ENCODE data around the gene C6orf89.
A peak's percentile ranks its signal among the peaks of the same experiment; 100 is the strongest.

C6orf89 gene

DNA sequence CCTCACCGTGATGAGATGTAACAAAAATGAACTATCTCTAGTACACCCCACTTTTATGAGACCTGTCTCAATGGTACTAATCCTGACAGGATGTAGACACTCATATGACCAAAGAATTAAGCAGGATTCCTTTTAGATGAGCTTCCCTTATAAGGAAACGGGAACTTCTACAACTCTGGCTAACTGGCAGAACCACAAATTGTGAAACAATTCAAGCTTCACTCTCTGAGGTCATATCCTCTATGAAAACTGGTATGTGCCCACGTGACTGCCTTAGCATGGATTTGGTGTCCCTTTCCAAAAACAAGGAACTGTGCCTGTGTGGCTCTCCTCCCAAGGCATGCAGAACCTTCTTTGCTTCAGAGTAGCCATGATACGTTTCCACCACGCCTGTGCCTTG is 32.4 kb upstream of the C6orf89 start:
- DNase-seq = no peak

DNA sequence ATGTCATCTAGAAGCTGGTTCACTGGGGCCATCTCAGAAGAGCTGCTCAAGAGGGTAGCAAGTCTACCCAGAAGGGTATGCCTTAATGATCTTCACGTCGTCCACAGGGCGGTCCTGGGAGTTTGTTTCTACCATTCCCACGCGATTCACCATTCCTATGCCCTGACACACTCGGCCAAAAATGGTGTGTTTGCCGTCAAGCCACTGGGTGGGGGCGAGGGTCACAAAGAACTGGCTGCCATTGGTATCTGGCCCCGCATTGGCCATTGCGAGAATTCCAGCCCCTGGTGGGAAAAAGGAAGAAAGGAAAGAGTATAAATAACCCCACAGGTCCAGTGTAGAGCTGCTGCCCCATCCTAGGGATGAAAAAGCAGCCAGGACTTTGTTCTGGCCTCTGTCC is 30.0 kb upstream of the C6orf89 start:
- no peak for DNase-seq

DNA sequence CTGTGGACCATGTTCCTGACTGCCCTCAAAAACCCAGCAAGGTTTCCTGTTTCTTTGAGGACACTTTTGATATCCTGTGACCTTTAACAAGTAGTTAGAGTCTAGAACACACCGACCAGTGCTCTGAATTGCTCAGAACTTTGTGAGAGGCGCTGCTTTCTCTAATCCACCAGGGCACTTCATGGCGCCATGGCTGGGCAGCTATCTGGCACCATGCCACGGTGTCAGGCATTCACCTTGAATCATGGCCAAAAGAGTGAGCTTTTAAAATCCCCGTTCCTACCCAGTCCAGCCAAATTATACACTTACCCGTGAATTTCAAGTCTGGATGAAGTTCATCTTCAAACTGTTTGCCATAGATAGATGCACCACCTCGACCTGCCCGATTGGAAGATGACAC is 29.5 kb upstream of the C6orf89 start:
- no peak for DNase-seq

DNA sequence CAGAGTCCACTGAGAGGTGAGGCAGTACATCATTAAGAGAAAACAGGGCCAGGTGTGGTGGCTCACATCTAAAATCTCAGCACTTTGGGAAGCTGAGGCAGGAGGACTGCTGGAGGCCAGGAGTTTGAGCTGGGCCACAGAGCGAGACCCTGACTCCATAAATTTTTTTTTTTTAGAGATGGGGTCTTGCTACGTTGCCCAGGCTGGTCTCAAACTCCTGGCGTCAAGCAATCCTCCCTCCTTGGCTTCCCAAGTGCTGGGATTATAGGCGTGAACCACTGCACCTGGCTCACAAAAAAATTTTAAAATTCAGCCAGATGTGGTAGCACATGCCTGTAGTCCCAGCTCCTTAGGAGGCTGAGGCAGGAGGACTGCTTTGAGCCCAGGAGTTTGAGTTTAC is 28.4 kb upstream of the C6orf89 start:
- DNase-seq = no peak

DNA sequence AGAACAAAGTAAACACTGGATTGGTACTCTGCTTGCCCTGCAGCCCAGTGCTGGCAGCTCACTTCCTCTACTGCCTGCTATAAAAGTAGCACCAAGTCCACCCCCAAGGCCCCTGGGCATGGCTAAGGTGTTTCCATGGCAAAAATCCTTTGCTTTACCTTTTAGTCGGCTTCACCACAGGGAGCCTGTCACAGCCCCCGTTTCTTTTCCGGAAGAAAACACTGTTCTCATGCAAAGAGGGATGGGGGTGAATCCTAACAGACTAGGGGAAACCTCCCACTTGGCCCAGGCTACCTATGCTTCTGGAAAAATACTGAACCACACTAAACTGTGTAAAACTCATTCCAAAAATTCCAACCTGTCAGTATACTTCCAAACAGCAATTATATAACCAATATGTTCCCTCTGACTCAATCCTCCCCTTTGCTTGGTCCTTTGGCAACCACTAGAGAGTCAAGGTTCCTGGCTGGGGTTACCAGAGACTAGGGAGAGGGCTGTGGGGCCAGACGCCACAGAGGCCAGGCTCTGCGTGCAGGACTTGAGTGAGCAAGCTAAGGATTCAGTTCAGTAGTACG is 27.3 kb upstream of the C6orf89 start:
- no peak for DNase-seq

DNA sequence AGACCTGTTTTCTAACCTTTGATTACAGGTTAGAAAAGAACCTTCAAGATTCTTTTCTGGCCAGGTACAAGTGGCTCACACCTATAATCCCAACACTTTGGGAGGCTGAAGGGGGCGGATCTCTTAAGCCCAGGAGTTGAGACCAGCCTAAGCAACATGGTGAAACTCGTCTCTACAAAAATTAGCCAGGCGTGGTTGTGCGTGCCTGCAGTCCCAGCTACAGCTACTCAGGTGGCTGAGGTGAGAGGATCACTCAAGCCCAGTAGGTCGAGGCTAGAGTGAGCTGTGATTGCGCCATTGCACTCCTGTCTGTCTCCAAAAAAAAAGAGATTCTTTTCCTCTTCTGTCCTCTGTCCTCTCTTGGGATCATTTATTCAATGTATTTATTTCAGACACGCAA is 25.6 kb upstream of the C6orf89 start:
- no peak for DNase-seq

DNA sequence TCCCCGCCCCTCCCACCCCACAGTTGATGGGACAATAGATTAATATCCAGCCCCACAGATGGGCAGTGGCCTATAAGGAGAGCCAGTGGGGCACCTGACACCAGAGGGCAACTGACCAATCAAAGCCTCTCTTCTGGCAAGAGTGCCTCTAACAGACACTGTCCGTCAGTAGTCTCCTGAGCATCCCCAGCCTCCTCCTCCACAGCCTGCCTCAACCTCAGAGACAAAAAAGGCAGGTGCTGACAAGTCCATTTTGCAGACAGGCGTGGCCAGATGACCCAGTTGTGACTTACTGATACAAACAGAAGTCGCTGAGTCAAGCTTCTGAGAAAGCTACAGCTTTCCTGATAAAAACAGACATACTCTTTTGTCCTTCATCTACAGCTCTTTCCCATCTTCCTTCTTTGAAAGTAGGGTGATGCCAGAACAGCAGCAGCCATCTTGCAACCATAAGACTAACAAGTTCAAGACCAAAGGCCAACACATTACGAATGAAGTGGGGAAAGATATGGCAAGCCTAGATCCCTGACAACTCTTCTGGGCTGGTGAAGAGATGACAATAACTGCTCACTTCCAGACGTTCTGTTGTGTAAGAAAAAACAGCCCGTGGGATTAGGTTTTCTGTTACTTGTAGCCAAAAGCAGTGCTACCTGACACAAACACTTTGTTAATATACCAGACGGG is 23.4 kb upstream of the C6orf89 start:
- DNase-seq = no peak

DNA sequence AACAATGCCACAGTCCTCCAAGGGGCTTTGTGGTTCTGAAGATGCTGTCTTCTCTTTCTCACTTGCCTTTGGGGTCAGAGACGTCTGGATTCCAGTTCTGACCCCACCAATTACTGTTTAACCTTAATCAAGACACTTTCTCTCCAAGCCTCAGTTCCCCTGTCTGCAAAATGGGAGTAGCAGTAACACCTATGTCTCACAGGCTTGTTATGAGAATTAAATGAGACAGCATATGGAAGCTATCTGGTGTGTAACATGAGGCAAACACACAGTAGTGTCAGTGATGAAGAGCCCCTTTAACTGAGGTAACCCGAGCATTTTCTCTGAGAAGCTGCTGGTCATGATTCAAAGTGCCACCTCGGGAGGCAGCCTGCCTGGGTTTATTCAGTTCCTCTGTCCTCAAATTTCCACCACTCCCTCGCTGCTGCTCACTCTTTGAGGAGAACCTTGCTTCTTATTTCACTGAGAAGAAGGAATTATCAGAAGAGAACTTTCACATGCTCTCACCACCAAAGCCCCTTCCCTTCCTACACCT is 22.8 kb upstream of the C6orf89 start:
- DNase-seq = no peak

DNA sequence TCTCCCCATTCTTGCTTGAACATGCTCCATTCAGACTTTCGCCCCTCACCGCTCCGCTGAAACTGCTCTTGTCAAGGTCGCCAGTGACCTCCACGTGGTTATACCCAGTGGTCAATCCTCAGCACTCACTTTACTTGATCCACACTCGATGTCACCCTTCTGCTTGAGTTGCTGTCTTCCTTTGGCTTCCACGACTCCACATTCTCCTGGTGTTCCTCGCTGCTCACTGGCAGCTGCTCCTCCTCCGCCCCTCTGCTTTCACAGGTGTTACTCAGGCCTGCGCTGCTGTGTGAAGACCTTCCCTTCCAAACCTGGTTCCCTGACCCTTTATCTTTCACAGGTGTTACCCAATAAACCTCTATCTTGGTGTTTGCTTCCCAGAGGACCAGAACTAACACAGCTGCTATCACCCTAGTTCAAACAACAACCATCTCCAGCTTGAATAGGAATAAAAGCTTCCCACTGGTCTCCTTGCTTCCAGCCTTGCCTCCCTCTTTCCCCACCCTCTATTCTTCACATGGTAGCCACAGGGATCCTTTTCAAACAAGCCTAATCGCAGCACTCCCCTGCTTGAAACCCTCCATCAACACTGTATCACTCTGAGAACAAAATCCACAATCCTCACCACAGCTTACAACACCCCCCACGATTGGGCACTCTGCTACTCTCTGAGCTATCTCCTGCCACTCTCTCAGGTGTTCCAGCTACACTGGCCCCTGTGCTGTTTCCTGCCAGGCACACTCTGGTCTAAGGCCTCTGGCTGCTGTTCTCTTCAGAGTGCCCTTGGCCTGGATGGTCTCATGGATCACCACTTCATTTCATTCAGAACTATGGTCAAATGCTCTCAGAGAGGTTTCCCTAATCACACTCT is 21.8 kb upstream of the C6orf89 start:
- DNase-seq = no peak

DNA sequence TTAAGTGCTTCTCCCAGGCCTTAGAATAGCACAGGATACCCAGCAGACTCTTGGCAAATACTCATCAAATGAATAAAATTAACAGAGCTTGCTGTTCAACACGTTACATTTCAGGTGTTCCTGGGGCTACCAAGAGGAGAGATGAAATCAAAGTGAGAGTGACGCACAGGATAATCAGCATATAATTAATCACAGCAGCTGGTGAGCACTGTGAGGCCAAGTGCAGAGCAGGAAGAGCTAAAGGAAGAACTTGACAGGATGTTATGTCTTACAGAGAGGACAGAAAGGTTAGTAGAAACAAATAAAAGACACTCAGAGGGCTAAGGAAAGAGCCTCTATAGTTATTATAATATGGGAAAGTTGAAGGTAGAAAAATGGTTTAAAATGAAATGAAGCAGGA is 19.9 kb upstream of the C6orf89 start:
- no peak for DNase-seq

DNA sequence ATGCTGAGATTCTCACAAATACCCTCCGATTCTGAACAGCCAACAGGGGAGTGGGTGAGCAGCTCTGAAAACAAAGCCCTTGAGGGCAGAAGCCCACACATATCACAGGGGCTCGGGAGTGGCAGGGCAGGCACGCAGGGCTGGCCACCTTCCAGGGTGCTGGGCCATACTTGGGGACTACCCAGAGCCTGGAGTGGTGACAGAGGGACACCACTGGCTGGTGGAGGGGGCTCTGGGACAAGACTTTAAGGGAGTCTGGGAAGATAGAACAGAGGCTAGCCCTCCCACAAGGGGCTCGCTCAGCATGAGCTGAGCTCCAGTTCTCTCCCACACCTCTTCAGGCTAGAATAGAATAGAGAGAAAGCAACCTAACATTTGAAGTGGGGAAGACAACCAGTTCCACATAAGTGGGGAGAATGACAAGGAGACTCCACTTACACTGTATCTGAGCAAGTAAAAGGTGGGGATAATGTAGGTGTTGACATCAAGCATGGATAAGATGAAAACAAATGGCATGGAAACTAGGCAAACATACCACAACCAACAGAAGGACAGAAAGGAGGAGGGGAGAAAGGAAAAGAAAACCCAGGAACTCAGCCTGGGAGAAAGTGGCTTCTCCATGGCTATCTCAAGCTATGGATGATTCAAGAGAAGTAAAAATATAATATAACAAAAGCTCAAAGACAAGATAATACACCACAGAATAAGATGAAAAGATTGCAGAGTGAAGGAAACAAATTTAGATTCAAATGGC is 18.1 kb upstream of the C6orf89 start:
- DNase-seq = no peak

DNA sequence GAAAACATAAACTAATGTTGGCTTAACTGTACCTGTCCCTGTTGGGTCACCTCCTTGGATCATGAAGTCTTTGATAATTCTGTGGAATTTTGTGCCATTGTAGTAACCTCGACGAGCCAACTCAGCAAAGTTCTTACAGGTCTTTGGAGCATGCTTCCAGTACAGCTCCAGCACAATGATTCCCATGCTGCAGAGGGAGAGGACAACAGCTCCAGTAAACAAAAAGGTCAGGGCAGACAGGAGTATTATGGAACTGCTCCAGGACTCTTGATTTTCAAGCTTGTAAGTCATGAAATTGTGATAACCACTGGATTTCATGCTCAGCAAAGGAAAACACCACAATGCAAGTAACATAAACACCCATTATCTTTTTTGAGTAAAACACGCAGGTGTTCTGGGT is 14.1 kb upstream of the C6orf89 start:
- no peak for DNase-seq

DNA sequence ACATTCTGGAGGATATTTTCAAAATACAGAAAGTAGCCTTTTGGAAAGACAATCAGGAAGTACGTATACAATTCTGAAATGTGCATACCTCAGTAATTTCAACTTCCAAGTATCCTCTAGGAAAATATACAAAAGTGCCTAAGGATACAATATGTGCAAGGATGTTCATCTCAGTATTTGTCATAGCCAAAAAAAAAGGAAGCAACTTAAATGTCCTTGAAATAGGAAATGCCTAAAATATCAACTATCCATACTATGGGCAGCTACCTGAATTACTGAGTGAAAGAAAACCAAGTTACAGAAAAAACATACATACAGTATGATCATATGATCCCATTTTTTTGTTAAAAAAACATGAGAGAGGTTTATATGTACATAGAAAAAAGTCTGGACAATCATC is 12.6 kb upstream of the C6orf89 start:
- no peak for DNase-seq

DNA sequence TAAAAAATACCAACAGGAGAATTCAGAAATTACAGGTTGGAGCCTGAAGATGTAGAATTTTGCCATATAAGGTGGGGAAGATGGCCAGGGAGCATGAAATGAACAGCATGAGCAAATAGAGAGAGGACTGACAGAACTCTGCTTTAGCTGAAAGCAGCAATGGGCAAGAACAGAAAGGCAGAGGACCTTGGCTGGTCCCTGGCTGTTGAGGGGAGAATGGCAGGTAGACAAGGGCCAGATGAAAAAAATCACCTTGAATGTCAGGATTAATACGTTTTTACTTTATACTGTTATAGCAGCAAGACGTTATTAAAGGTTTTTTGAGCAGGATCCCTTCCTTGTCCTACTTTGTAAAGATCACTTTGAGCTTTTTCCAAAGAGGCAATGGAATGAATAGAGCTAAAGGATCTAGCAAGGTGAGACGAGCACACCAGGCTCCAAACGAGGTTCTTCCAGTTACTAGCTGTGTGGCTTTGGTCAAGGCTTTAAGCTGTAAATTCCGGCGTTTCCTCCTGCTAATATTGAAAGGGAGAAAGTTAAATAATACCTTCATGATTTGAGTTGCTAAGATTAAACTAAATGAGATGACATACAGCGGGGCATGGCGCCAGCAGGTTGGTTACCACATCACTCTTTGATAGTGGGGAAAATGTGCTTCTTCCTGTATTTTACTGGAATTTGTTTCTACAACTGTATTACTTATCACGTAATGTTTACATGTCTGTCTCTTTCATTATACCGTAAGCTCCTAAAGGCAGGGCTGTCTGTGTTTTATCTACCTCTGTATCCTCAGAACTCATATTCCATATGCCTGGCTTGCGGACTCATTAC is 11.9 kb upstream of the C6orf89 start:
- no peak for DNase-seq

DNA sequence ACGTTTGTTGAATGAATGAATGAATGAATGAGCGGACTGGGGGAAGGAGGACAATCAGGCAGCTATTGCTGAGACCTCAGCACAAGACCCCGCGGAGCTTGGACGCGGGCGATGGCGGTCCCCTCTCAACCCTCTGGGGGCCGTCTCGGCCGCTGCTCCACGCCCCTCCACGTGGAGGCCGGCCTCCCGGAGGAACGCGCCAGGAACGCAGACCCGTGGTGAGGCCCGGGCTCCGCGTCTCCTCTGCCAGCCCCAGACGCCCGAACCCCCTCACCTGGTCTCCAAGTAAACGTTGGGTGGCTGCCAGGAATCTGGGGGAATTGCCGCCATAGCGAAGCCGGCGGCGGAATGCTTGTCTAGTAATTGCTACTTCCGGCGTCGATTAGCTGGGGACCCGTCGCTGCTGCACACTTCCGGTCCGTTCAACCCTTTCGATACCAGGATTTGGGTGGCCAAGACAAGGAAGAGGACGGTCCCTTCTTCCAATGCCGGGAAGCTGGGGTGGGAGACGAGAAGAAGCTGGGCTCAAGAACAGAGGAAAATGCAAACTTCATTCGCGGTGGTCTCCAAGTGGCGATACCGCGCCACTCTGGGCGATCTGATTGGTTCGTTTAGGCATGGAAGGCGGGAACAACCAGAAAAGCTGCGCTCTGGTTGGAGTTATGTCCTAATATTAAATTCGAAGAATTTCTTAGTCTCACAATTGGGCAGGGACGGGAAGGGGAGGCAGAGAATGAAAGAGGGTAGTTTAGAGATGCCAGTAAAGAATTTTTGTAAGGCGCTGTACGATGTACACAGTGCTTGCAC is 11.1 kb upstream of the C6orf89 start, which contains the start of gene PPIL1:
TSS of gene PPIL1 (minus strand) at position 361 of the 807 bp plus-strand sequence. CDS start at position 330, 31 bp downstream.
- DNase-seq = peak; percentile 87

DNA sequence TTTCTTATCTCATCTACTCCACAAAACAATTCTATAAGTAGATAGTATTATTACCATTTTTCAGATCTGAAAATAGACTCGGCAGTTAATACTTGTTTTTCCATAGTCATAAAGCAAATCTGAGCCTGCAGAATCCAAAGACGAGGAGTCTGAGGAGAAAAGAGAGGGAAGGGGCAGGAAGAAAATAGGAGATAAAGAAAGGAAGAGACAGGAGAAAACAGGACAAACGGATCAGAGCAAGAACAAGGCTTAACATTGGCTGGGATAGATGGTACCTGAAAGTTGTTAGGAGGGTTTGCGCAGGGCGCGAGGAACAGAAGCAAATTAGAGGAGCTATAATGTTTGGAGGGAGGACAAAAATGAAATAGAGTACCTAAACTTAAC is 10.5 kb upstream of the C6orf89 start:
- DNase-seq = no peak

DNA sequence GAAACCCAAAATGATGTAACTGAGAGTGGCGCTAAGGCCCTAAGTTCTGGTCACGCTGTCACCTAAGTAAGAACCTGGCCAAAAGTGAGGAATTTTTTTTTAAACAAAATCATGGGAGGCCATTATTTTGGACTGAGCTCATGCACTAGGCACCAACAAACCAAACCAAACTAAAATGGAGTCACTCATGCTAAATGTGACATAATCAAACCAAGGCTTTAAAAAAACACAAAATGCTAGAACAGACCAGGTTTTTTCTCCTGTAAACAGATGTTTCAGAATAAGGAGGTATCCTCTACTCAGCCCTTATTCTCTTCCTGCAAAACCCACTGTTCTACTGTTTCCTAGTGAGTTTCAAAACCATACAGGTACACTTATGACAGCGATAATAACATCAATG is 1.1 kb upstream of the C6orf89 start:
- DNase-seq = no peak

DNA sequence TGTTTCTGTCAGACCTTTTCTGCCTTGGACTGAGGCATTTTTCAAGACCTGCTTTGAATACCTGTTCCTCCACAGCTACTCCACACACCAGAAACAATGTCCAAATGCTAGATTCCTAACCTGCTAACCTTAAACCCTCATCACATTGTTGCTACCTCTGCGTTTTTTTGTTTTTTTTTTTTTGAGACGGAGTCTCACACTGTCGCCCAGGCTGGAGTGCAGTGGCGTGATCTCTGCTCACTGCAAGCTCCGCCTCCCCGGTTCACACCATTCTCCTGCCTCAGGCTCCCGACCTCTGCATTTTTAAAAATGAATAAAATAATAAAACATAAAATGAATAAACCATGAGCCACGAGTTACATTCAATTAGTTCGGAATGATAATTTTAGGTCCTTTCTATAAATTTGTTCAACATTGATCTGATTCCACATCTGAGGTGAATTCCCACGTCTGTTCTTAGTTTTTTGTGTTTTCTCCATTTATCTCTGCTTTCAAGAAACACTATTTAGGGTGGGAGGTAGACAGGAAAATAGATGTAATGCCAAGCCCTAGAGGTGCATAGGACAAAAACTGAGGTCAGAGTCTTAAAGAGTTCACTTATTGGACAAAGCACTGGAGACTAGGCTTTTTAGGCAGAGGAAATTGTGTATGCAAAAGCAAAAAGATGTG is 1.3 kb downstream of the C6orf89 start:
- no peak for DNase-seq

DNA sequence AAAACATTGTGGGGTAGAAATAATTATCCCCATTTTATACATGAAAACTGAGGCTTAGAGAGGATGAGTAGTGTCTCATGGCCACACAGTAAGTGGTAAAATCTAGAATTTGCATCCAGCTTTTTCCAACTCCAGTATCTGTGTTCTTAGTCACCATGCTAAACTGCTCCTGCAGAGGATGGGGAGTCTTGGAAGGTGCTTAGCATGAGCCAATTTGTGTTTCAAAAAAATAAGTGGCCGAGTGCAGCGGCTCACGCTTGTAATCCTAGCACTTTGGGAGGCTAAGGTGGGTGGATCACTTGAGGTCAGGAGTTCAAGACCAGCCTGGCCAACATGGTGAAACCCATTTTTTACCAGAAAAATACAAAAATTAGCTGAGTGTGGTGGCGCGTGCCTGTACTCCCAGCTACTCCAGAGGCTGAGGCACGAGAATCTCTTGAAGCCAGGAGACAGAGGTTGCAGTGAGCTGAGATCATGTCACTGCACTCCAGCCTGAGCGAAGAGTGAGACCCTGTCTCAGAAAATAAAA is 2.4 kb downstream of the C6orf89 start:
- DNase-seq = no peak
